IMR-90 (cell line): Measurements from ENCODE around the gene PSMB1. TPM values are rescaled to one million over a fixed set of nuclear protein-coding genes. Genes with fewer than 3 reads are reported as not detected.

Experiments used
- ATAC-seq: fragments of 200-7000 bp; cut with Tn5 transposase; 2 replicates; pipeline ENCODE4 v1.9.1; 2020; ENCODE audit warnings: low read depth, mild to moderate bottlenecking, moderate library complexity
- BruUV-seq: library from RNA; stranded (reverse); fragments of 400-500 nt; replicated peaks from 2 replicates; lab custom pipeline; 2021; lab: Mats Ljungman, UMichigan
- CTCF ChIA-PET: fragments of 300-600 bp; formaldehyde crosslinking; extraction: SDS; loops from one replicate; lab custom pipeline; 2021; ENCODE audit warnings: antibody characterized with exemption; lab: Yijun Ruan, JAX
- POLR2A ChIA-PET: fragments of 300-600 bp; sonication (Branson Sonifier 250); formaldehyde crosslinking; loops from one replicate; lab custom pipeline; 2022; ENCODE audit warnings: antibody characterized with exemption; ENCODE audit not compliant: unreplicated experiment; lab: Charles Lee
- DNase-seq: peaks from one replicate; pipeline ENCODE4 v3.0.0; 2013
- H2AFZ ChIP-seq: replicated peaks from 2 replicates; pipeline ENCODE3; 2013; ENCODE audit warnings: low read length, mild to moderate bottlenecking; ENCODE audit not compliant: poor library complexity
- H2AK5ac ChIP-seq: 2 replicates; pipeline ENCODE4 v1.6.1; 2013; ENCODE audit warnings: low read depth, low read length, inconsistent platforms
- H2AK9ac ChIP-seq: replicated peaks from 2 replicates; pipeline ENCODE3; 2013; ENCODE audit warnings: mild to moderate bottlenecking, low read depth, low read length, moderate library complexity; ENCODE audit not compliant: poor library complexity
- H2BK120ac ChIP-seq: 2 replicates; pipeline ENCODE4 v1.6.1; 2013; ENCODE audit warnings: low read depth, low read length, inconsistent platforms
- H2BK15ac ChIP-seq: 3 replicates; pipeline ENCODE4 v1.6.1; 2013; ENCODE audit warnings: low read depth, low read length, inconsistent platforms
- H2BK20ac ChIP-seq: 2 replicates; pipeline ENCODE4 v1.6.1; 2013; ENCODE audit warnings: low read depth, mild to moderate bottlenecking, inconsistent platforms, low read length, moderate library complexity
- H2BK5ac ChIP-seq: 2 replicates; pipeline ENCODE4 v1.6.1; 2013; ENCODE audit warnings: mild to moderate bottlenecking, low read depth, low read length, inconsistent platforms; ENCODE audit not compliant: poor library complexity, severe bottlenecking
- H3K14ac ChIP-seq: replicated peaks from 2 replicates; pipeline ENCODE4 v1.6.1; 2013; ENCODE audit warnings: low read depth, low read length, inconsistent platforms
- H3K18ac ChIP-seq: 2 replicates; pipeline ENCODE4 v1.6.1; 2013; ENCODE audit warnings: low read depth, low read length, control low read depth
- H3K23ac ChIP-seq: 2 replicates; pipeline ENCODE4 v1.6.1; 2013; ENCODE audit warnings: low read depth, low read length, inconsistent platforms
- H3K27ac ChIP-seq: 2 replicates; pipeline ENCODE4 v1.5.1; 2013; ENCODE audit warnings: mild to moderate bottlenecking, control low read depth, low read length; ENCODE audit not compliant: insufficient read depth
- H3K27me3 ChIP-seq: 2 replicates; pipeline ENCODE4 v1.6.1; 2013; ENCODE audit warnings: low read length; ENCODE audit not compliant: control insufficient read depth, insufficient read depth
- H3K36me3 ChIP-seq: 2 replicates; pipeline ENCODE4 v1.6.1; 2013; ENCODE audit warnings: low read length, mixed read lengths; ENCODE audit not compliant: control insufficient read depth, insufficient read depth
- H3K4ac ChIP-seq: 2 replicates; pipeline ENCODE4 v1.6.1; 2013; ENCODE audit warnings: low read depth, low read length, inconsistent platforms
- H3K4me1 ChIP-seq: 2 replicates; pipeline ENCODE4 v1.6.1; 2013; ENCODE audit warnings: low read length, mixed read lengths; ENCODE audit not compliant: control insufficient read depth, insufficient read depth
- H3K4me2 ChIP-seq: 2 replicates; pipeline ENCODE4 v1.6.1; 2013; ENCODE audit warnings: low read depth, mild to moderate bottlenecking, control low read depth, low read length, moderate library complexity
- H3K4me3 ChIP-seq: 2 replicates; pipeline ENCODE4 v1.5.1; 2013; ENCODE audit warnings: low read depth, mild to moderate bottlenecking, control low read depth, low read length, moderate library complexity; ENCODE audit not compliant: insufficient read depth
- H3K56ac ChIP-seq: 2 replicates; pipeline ENCODE4 v1.6.1; 2013; ENCODE audit warnings: low read length, inconsistent platforms; ENCODE audit not compliant: insufficient read depth; ENCODE audit errors: extremely low read depth
- H3K79me1 ChIP-seq, 2 experiments: 2 replicates each; pipeline ENCODE4 v1.6.1; 2013; ENCODE audit warnings: low read length in 2 of 2, inconsistent platforms in 1 of 2, low read depth in 1 of 2
- H3K9ac ChIP-seq: 2 replicates; pipeline ENCODE4 v1.6.1; 2013; ENCODE audit warnings: low read depth, low read length, control low read depth
- H3K9me1 ChIP-seq: 2 replicates; pipeline ENCODE4 v1.6.1; 2013; ENCODE audit warnings: low read length, inconsistent platforms; ENCODE audit not compliant: insufficient read depth
- H3K9me3 ChIP-seq: 2 replicates; pipeline ENCODE4 v1.6.1; 2013; ENCODE audit warnings: low read length; ENCODE audit not compliant: control insufficient read depth, insufficient read depth
- H4K20me1 ChIP-seq: 2 replicates; pipeline ENCODE4 v1.6.1; 2013; ENCODE audit warnings: low read length, inconsistent platforms; ENCODE audit not compliant: insufficient read depth
- H4K5ac ChIP-seq: 2 replicates; pipeline ENCODE4 v1.6.1; 2013; ENCODE audit warnings: mild to moderate bottlenecking, low read depth, low read length, control low read depth
- H4K8ac ChIP-seq, 2 experiments: 2 replicates each; pipeline ENCODE4 v1.6.1; 2013; ENCODE audit warnings: low read depth in 2 of 2, low read length in 2 of 2, control low read depth in 1 of 2, inconsistent platforms in 1 of 2
- H4K91ac ChIP-seq: 2 replicates; pipeline ENCODE4 v1.6.1; 2013; ENCODE audit warnings: low read depth, low read length, inconsistent platforms; ENCODE audit not compliant: insufficient read depth
- BHLHE40 ChIP-seq: fragments of 150-350 bp; IDR thresholded peaks from 2 replicates; pipeline ENCODE4 v1.6.1; 2016; ENCODE audit warnings: mild to moderate bottlenecking, low read depth, low read length
- CEBPB ChIP-seq: IDR thresholded peaks from 2 replicates; pipeline ENCODE4 v1.6.1; 2012; ENCODE audit warnings: low read depth, low read length, improper control_type of control experiment
- MXI1 ChIP-seq: IDR thresholded peaks from 2 replicates; pipeline ENCODE4 v1.6.1; 2012; ENCODE audit warnings: low read depth, mild to moderate bottlenecking, low read length, moderate library complexity, borderline replicate concordance
- NFE2L2 ChIP-seq: fragments of 150-350 bp; IDR thresholded peaks from 2 replicates; pipeline ENCODE4 v1.6.1; 2016; ENCODE audit warnings: low read depth, mild to moderate bottlenecking, low read length
- POLR2A ChIP-seq: IDR thresholded peaks from 2 replicates; pipeline ENCODE4 v1.6.1; 2012; ENCODE audit warnings: mild to moderate bottlenecking, low read depth, low read length
- RAD21 ChIP-seq: IDR thresholded peaks from 2 replicates; pipeline ENCODE4 v1.6.1; 2012; ENCODE audit warnings: low read length, improper control_type of control experiment
- RCOR1 ChIP-seq: IDR thresholded peaks from 2 replicates; pipeline ENCODE4 v1.6.1; 2012; ENCODE audit warnings: mild to moderate bottlenecking, low read length, improper control_type of control experiment; ENCODE audit not compliant: insufficient replicate concordance
- RFX5 ChIP-seq: IDR thresholded peaks from 2 replicates; pipeline ENCODE4 v1.8.0; 2012; ENCODE audit warnings: low read depth, mild to moderate bottlenecking, low read length, moderate library complexity
- WGBS, 2 experiments: methylation state at CpG; one replicate each; pipeline versions ENCODE4 v1.1.5 to v1.1.7; 2013; ENCODE audit warnings: missing lambda C conversion rate in 2 of 2; ENCODE audit not compliant: insufficient read length in 1 of 2; ENCODE audit errors: extremely low coverage in 2 of 2; 5-methylcytosine and 5-hydroxymethylcytosine counted together
- dilution Hi-C: fragments of 300-500 bp; cut with HindIII; formaldehyde crosslinking; loops from one replicate; pipeline ENCODE4 v1.14.3; 2018; ENCODE audit warnings: low sequenced_read_pairs; ENCODE audit not compliant: unreplicated experiment
- in situ Hi-C: fragments of 300-500 bp; cut with MboI; formaldehyde crosslinking; loops from 3 replicates; pipeline ENCODE4 v1.14.3; 2019; ENCODE audit warnings: low sequenced_read_pairs, inconsistent platforms, mixed read lengths
- intact Hi-C: fragments of 100-400 bp; cut with micrococcal nuclease; formaldehyde crosslinking; loops from 2 replicates; pipeline ENCODE4 v1.10.0; 2022
- polyA plus RNA-seq, 3 experiments: library from polyadenylated mRNA; depleted of rRNA; stranded (reverse); fragments of >200 nt; gene quantifications; 2 replicates each; pipeline ENCODE4 v1.2.3, GENCODE V29; 2012; ENCODE audit warnings: low replicate concordance in 1 of 3
- total RNA-seq: library from RNA; depleted of rRNA; stranded (reverse); fragments of >200 nt; gene quantifications from 2 replicates; pipeline ENCODE4 v1.2.3, GENCODE V29; 2012
- TF ChIP-seq, protein P1 (sequence below): conservative IDR thresholded peaks from 2 replicates; pipeline ENCODE4 v1.5.1; 2012; ENCODE audit warnings: mild to moderate bottlenecking, low read depth, low read length, improper control_type of control experiment
- TF ChIP-seq, protein P2 (sequence below): fragments of 150-350 bp; IDR thresholded peaks from 2 replicates; pipeline ENCODE4 v1.6.1; 2017; ENCODE audit warnings: mild to moderate bottlenecking, antibody characterized with exemption, low read length, low read depth

Gene PSMB1
- total and polyA plus RNA-seq, 2 of the 4 experiments (the other 2 are of a cell fraction): 450 to 508 TPM

DNA sequence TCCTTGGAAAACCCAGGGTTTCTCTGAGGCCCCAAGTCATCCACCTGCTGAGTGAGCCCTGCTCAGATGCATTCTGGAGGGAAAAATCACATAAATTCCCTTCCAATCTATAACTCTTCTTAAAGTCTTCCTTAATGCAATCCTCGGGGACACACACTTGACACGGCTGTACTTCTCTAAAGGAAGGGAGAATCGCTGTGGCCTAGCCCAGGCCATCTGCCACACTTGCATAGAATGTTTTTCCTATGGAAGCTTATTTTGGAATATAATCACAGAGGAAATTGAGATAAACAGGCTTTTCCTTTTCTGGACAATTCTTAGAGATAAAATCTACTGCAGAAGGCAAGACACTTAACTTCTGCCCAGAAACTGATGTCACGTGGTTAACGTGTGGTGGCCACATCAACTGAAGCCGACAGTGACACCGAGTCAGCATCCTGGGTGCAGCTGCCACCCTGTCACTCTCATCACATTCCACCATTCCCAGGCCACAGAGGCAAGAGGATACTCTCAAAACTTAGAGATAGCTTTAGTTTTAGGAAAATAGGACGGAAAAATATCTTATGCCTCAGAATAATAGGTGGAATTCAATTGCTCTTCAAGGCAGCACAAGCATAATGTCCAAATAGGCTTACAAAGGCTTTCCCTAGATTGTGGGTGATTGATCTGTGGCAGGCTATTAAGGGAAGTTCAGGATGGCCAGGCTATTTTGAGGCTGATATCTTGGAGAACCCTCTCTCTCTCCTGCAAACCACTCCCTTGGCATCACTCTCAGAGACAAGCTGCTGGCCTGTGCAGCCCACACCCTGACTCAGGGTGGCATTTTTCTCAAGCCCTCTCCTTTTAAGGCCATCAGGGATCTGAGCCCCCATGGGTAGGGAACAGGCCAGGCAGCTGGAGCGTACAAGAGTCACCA is 29.6 kb downstream of the PSMB1 start:
- Histone ChIP-seq H3K4me1 (no peaks in the 10 kb centered on the region), H2AFZ (no peak overlapping the region), H3K56ac (no peak overlapping the region), H3K9me3 (no peaks in the 10 kb centered on the region), H3K14ac (no peak overlapping the region), H2BK15ac (no peak overlapping the region), H2BK20ac (no peak overlapping the region), H2BK120ac (no peak overlapping the region), H3K79me1 (no peaks in the 10 kb centered on the region), H3K4me2 (no peak overlapping the region), H3K36me3 (no peaks in the 10 kb centered on the region), H3K9ac (no peak overlapping the region), H4K5ac (no peak overlapping the region), H3K4ac (no peak overlapping the region), H4K91ac (no peak overlapping the region), H3K23ac (no peak overlapping the region), H3K27ac (no peak overlapping the region), H3K4me3 (no peak overlapping the region), H4K8ac (no peak overlapping the region), H3K9me1 (no peaks in the 10 kb centered on the region), H2AK5ac (no peak overlapping the region), H4K20me1 (no peaks in the 10 kb centered on the region), H2AK9ac (no peak overlapping the region), H3K18ac (no peak overlapping the region), H2BK5ac (no peak overlapping the region), H3K27me3 (no peaks in the 10 kb centered on the region)
- BruUV-seq: no TSS peak
- no peak for TF ChIP-seq CEBPB
- TF ChIP-seq POLR2A: no peak
- TF ChIP-seq, protein P1, sequence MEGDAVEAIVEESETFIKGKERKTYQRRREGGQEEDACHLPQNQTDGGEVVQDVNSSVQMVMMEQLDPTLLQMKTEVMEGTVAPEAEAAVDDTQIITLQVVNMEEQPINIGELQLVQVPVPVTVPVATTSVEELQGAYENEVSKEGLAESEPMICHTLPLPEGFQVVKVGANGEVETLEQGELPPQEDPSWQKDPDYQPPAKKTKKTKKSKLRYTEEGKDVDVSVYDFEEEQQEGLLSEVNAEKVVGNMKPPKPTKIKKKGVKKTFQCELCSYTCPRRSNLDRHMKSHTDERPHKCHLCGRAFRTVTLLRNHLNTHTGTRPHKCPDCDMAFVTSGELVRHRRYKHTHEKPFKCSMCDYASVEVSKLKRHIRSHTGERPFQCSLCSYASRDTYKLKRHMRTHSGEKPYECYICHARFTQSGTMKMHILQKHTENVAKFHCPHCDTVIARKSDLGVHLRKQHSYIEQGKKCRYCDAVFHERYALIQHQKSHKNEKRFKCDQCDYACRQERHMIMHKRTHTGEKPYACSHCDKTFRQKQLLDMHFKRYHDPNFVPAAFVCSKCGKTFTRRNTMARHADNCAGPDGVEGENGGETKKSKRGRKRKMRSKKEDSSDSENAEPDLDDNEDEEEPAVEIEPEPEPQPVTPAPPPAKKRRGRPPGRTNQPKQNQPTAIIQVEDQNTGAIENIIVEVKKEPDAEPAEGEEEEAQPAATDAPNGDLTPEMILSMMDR: no peak
- no peak for TF ChIP-seq MXI1
- TF ChIP-seq NFE2L2: no peak
- TF ChIP-seq BHLHE40: no peak
- TF ChIP-seq, protein P2, sequence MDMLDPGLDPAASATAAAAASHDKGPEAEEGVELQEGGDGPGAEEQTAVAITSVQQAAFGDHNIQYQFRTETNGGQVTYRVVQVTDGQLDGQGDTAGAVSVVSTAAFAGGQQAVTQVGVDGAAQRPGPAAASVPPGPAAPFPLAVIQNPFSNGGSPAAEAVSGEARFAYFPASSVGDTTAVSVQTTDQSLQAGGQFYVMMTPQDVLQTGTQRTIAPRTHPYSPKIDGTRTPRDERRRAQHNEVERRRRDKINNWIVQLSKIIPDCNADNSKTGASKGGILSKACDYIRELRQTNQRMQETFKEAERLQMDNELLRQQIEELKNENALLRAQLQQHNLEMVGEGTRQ: no peak
- no peak for TF ChIP-seq RFX5
- TF ChIP-seq RCOR1: no peak
- no peak for TF ChIP-seq RAD21
- POLR2A ChIA-PET: no interaction called here
- in situ Hi-C loops: no loop called here
- DNase-seq (no peak), ATAC-seq (no peak)
- CTCF ChIA-PET: interaction anchor here (1.0 to 1.5 kb wide), 3 partner anchors 10 to 734 kb away, joined by 3 to 5 read pairs (median 3); no protein-coding TSS in a partner anchor
- intact Hi-C loops: loop anchor here (10.0 kb wide), 1 partner anchor 999 kb away; no protein-coding TSS in a partner anchor
- dilution Hi-C loops: no loop called here
- 80% methylated on average over 3 of the region's 9 CpGs; no CpG with 5 or more reads in 1 of the 2 experiments for WGBS, 2 experiments
